ENCODE measurements around the gene SNX8. TPM values are rescaled to one million over a fixed set of nuclear protein-coding genes. Genes with fewer than 3 reads are reported as not detected.
A peak's percentile ranks its signal among the peaks of the same experiment; 100 is the strongest.

Gene SNX8
- polyA plus RNA-seq, 1 experiment: 40.2 TPM

DNA sequence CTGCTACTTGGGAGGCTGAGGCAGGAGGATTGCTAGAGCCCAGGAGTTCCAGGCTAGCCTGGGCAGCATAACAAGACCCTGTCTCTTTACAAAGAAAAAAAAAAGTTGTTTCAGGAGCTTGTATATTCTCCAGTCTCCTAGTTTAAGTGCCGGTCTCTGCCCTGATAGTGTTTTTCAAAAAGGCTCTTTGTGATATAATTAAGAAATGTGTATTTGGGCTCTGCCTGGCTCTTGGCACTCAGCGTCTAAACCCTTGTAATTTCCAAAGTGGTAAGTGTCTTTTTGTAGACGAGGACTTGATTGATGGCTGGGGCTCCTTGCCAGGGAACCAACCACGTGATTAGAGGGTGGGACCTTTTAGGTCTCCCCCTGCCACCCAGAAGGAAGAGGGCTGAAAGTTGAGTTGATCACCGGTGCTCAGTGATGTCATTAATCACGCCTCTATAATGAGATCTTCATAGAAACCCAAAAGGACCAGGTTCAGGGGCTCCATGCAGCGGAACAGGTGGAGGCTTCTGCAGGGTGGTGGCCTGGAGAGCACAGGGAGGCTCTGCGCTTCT lies 44.8 kb upstream of the SNX8 start:
- TF ChIP-seq, protein P1, sequence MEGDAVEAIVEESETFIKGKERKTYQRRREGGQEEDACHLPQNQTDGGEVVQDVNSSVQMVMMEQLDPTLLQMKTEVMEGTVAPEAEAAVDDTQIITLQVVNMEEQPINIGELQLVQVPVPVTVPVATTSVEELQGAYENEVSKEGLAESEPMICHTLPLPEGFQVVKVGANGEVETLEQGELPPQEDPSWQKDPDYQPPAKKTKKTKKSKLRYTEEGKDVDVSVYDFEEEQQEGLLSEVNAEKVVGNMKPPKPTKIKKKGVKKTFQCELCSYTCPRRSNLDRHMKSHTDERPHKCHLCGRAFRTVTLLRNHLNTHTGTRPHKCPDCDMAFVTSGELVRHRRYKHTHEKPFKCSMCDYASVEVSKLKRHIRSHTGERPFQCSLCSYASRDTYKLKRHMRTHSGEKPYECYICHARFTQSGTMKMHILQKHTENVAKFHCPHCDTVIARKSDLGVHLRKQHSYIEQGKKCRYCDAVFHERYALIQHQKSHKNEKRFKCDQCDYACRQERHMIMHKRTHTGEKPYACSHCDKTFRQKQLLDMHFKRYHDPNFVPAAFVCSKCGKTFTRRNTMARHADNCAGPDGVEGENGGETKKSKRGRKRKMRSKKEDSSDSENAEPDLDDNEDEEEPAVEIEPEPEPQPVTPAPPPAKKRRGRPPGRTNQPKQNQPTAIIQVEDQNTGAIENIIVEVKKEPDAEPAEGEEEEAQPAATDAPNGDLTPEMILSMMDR (IDR thresholded peaks at IDR 0.05; ENCODE audit: low read depth, low read length): no peak
- DNase-seq (ENCODE audit: low read depth, low spot score): no peak
- ChIA-PET POLR2A (interaction anchor here (0.6 kb wide), 1 partner anchor 125 kb away, joined by 3 read pairs; no protein-coding TSS in a partner anchor), CTCF (no interaction called here)
- Histone ChIP-seq H3K4me3 (ENCODE audit: low read depth, low read length) (no peak overlapping the region), H3K9me3 (ENCODE audit: control insufficient read depth, insufficient read depth, low read length) (no peaks in the 10 kb centered on the region), H3K27ac (ENCODE audit: low read depth, low read length) (no peak overlapping the region), H3K27me3 (ENCODE audit: control insufficient read depth, insufficient read depth, low read length) (no peaks in the 10 kb centered on the region)

DNA sequence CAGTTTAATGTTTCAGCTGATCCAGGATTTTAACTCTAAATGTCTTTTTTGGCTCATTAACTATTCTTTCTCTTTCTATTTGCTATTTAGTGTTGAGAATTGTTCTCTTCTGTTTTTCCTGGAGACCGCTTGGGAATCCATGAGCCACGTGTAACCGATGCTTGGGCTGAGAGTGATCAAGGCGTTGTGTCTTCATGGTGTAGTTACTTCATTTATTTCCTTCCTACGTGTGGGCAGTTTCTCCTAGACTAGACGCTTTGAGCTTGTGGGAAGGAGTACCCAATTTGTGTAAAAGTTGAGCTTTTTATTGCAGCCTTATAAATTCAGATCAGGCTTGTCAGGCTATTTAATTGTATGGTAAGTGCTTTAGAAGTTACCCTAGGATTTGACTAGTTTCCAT lies 43.3 kb upstream of the SNX8 start:
- CTCF ChIA-PET: no interaction called here
- DNase-seq (ENCODE audit: low read depth, low spot score): no peak

DNA sequence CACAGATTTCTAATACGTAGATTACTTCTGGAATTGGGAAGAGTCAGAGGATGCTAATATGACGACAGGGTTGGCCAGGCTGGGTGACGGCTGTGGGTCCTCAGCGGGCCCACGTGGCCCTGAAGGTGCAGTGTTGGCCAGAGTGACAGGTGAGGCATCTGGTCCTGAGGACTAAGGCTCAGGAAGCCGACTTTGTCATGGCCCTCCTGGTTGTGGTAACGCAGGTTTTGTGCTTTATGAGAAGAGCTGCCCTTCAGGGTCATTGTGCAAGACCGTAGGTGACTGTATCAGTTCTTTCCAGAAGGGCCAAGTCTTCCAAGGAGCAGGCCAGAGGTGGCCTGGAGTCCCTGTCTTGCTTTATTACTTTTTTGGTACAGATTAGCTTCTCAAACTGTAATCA lies 42.9 kb upstream of the SNX8 start:
- ChIA-PET POLR2A (no interaction called here), CTCF (no interaction called here)
- no peak overlapping the region for H3K27ac ChIP-seq (ENCODE audit: low read depth, low read length)
- TF ChIP-seq, protein P1 (IDR thresholded peaks at IDR 0.05; ENCODE audit: low read depth, low read length): no peak
- no peaks in the 10 kb centered on the region for H3K9me3 ChIP-seq (ENCODE audit: control insufficient read depth, insufficient read depth, low read length)
- DNase-seq (ENCODE audit: low read depth, low spot score): no peak
- no peaks in the 10 kb centered on the region for H3K27me3 ChIP-seq (ENCODE audit: control insufficient read depth, insufficient read depth, low read length)
- H3K4me3 ChIP-seq (ENCODE audit: low read depth, low read length): 0 out of 2 replicates have a peak overlapping the region, but pooled peaks have one; percentile 7

More for the DNA sequence above, 43.3 kb upstream of the SNX8 start:
- TF ChIP-seq, protein P1 (IDR thresholded peaks at IDR 0.05; ENCODE audit: low read depth, low read length): no peak
- Histone ChIP-seq H3K27ac (ENCODE audit: low read depth, low read length) (no peak overlapping the region), H3K4me3 (ENCODE audit: low read depth, low read length) (no peak overlapping the region), H3K27me3 (ENCODE audit: control insufficient read depth, insufficient read depth, low read length) (no peaks in the 10 kb centered on the region), H3K9me3 (ENCODE audit: control insufficient read depth, insufficient read depth, low read length) (no peaks in the 10 kb centered on the region)
- POLR2A ChIA-PET: no interaction called here

DNA sequence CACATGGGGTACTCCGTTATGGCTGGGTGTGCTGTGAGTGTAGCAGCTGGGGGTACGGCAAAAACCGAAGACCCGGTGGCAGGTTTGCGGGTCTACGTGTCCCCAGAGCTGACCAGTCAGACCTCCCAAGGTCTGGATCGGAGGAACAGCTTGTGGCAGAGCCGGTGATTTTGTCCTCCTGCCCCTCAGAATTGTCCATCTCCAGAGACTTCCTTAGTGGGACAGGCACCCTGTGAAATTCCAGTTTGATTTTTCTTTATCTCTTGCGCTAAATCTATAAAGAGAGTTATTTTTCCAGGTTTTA lies 41.4 kb upstream of the SNX8 start:
- Histone ChIP-seq H3K27ac (ENCODE audit: low read depth, low read length) (no peak overlapping the region), H3K9me3 (ENCODE audit: control insufficient read depth, insufficient read depth, low read length) (no peaks in the 10 kb centered on the region), H3K4me3 (ENCODE audit: low read depth, low read length) (peak overlapping the region; percentile 89), H3K27me3 (ENCODE audit: control insufficient read depth, insufficient read depth, low read length) (no peaks in the 10 kb centered on the region)
- CTCF ChIA-PET: no interaction called here
- no peak for DNase-seq (ENCODE audit: low read depth, low spot score)
- TF ChIP-seq, protein P1 (IDR thresholded peaks at IDR 0.05; ENCODE audit: low read depth, low read length): no peak
- POLR2A ChIA-PET: interaction anchor here (0.6 to 1.8 kb wide), 4 partner anchors 10 to 107 kb away, joined by 3 to 8 read pairs (median 5); no protein-coding TSS in a partner anchor

- POLR2A ChIA-PET: interaction anchor here (0.6 to 1.8 kb wide), 5 partner anchors 11 to 106 kb away, joined by 3 to 8 read pairs (median 4); no protein-coding TSS in a partner anchor
Measured at GRCh38 chr7:2354939-2355704, 40.9 kb upstream of the SNX8 start.

More at GRCh38 chr7:2354939-2355704, 40.9 kb upstream of the SNX8 start:
- TF ChIP-seq, protein P1 (IDR thresholded peaks at IDR 0.05; ENCODE audit: low read depth, low read length): no peak
- no peaks in the 10 kb centered on the region for H3K27me3 ChIP-seq (ENCODE audit: control insufficient read depth, insufficient read depth, low read length)
- no peaks in the 10 kb centered on the region for H3K9me3 ChIP-seq (ENCODE audit: control insufficient read depth, insufficient read depth, low read length)
- H3K27ac ChIP-seq (ENCODE audit: low read depth, low read length): no peak overlapping the region
- no peak for DNase-seq (ENCODE audit: low read depth, low spot score)
- CTCF ChIA-PET: no interaction called here
- peak overlapping the region; percentile 89 for H3K4me3 ChIP-seq (ENCODE audit: low read depth, low read length)
